Effector CD4-positive, alpha-beta T cell (primary cell): ENCODE results near the gene UGCG.
"Not testable (repeated sequence)": the region's sequence is repeated elsewhere in the genome, so short reads cannot be mapped to it uniquely, and the experiment has no call there.

Experiments used
- DNase-seq: peaks from one replicate; pipeline ENCODE4 v3.0.0-alpha.2; 2020

UGCG gene

GRCh38 chr9:111891910-111892499, 4.6 kb upstream of the UGCG start:
- DNase-seq = no peak

- no peak for DNase-seq
Measured at GRCh38 chr9:111896942-111897600, 457 bp downstream of the UGCG start.

- no peak for DNase-seq
Measured at GRCh38 chr9:111897601-111898137, 1.1 kb downstream of the UGCG start.

- DNase-seq = no peak
Measured at GRCh38 chr9:111898331-111899096, 1.9 kb downstream of the UGCG start.

GRCh38 chr9:111900151-111900857, 3.7 kb downstream of the UGCG start:
- DNase-seq = no peak

- DNase-seq = no peak
Measured at GRCh38 chr9:111900858-111901612, 4.4 kb downstream of the UGCG start.

- DNase-seq = no peak
Measured at GRCh38 chr9:111902391-111903139, 6.0 kb downstream of the UGCG start.

- not testable (repeated sequence) for DNase-seq
Measured at GRCh38 chr9:111903535-111903934, 6.9 kb downstream of the UGCG start.

- DNase-seq = no peak
Measured at GRCh38 chr9:111904026-111904425, 7.4 kb downstream of the UGCG start.

GRCh38 chr9:111904891-111905291, 8.3 kb downstream of the UGCG start:
- DNase-seq = no peak

- DNase-seq = no peak
Measured at GRCh38 chr9:111907147-111907546, 10.5 kb downstream of the UGCG start.

- no peak for DNase-seq
Measured at GRCh38 chr9:111909444-111909843, 12.8 kb downstream of the UGCG start.

GRCh38 chr9:111910428-111910827, 13.8 kb downstream of the UGCG start:
- no peak for DNase-seq

GRCh38 chr9:111913159-111913558, 16.5 kb downstream of the UGCG start:
- no peak for DNase-seq

GRCh38 chr9:111914749-111915424, 18.3 kb downstream of the UGCG start:
- DNase-seq = no peak

GRCh38 chr9:111915425-111915758, 18.8 kb downstream of the UGCG start:
- no peak for DNase-seq

GRCh38 chr9:111916234-111916645, 19.6 kb downstream of the UGCG start:
- no peak for DNase-seq

- no peak for DNase-seq
Measured at GRCh38 chr9:111917201-111917600, 20.6 kb downstream of the UGCG start.

- DNase-seq = no peak
Measured at GRCh38 chr9:111917980-111918379, 21.4 kb downstream of the UGCG start.

- no peak for DNase-seq
Measured at GRCh38 chr9:111919875-111920274, 23.3 kb downstream of the UGCG start.

- no peak for DNase-seq
Measured at GRCh38 chr9:111920531-111920930, 23.9 kb downstream of the UGCG start.
